ENCODE results near the gene OR2V2. TPM values are rescaled to one million over a fixed set of nuclear protein-coding genes. Genes with fewer than 3 reads are reported as not detected.

Gene OR2V2
- total RNA-seq, 2 experiments from 2014 or later = not detected

- H3K36me3 Mint-ChIP-seq (ENCODE audit: low read depth) = peaks cover 29% of the 10 kb centered on the region
- peaks cover 39% of the 10 kb centered on the region for H3K4me1 ChIP-seq (ENCODE audit: insufficient read depth, low read length)
- peaks cover 27% of the 10 kb centered on the region for H3K27me3 Mint-ChIP-seq
- H3K27ac ChIP-seq (ENCODE audit: low read depth in 1 of 2, low read length in 2 of 2) = no peak overlapping the region
- TF ChIP-seq CTCF (IDR thresholded peaks at IDR 0.05) = no peak
- H3K4me3 Mint-ChIP-seq = peak overlapping the region; percentile 95
- DNase-seq = no peak
- ATAC-seq (ENCODE audit: poor library complexity) = no peak
- H3K27me3 ChIP-seq (ENCODE audit: control insufficient read depth in 1 of 2, insufficient read depth in 2 of 2, low read length in 2 of 2) = peaks cover 0 to 9% of the 10 kb centered on the region in 2 experiments
- peaks cover 32% of the 10 kb centered on the region for H3K4me1 Mint-ChIP-seq (ENCODE audit: low read depth)
- intact Hi-C loops (cut with DNase I, micrococcal nuclease) = no loop called here
- H3K9me3 ChIP-seq (ENCODE audit: control insufficient read depth in 1 of 2, insufficient read depth in 1 of 2, low read length in 2 of 2) = no peaks in the 10 kb centered on the region
- H3K4me3 ChIP-seq (ENCODE audit: low read length) = no peak overlapping the region
- H3K36me3 ChIP-seq (ENCODE audit: insufficient read depth, low read length) = no peaks in the 10 kb centered on the region
- POLR2A ChIA-PET = interaction anchor here (1.2 to 8.3 kb wide), 2 partner anchors 13 to 19 kb away, joined by 3 to 292 read pairs; no protein-coding TSS in a partner anchor
- CTCF ChIA-PET = interaction anchor here (1.2 kb wide), 2 partner anchors 14 to 19 kb away, joined by 3 read pairs; no protein-coding TSS in a partner anchor
- no peak overlapping the region for H3K27ac Mint-ChIP-seq
- H3K9me3 Mint-ChIP-seq = peaks cover under 1% of the 10 kb centered on the region
Measured at GRCh38 chr5:181203093-181203711, 55.8 kb downstream of the OR2V2 start.

GRCh38 chr5:181203777-181204112, 56.4 kb downstream of the OR2V2 start:
- ChIA-PET CTCF (interaction anchor here (1.2 kb wide), 2 partner anchors 14 to 19 kb away, joined by 3 read pairs; no protein-coding TSS in a partner anchor), POLR2A (interaction anchor here (1.2 to 8.3 kb wide), 2 partner anchors 13 to 19 kb away, joined by 3 to 292 read pairs; no protein-coding TSS in a partner anchor)
- Mint-ChIP-seq H3K36me3 (ENCODE audit: low read depth) (peaks cover 31% of the 10 kb centered on the region), H3K27ac (peak overlapping the region; percentile 60), H3K4me1 (ENCODE audit: low read depth) (peaks cover 34% of the 10 kb centered on the region), H3K9me3 (peaks cover 3% of the 10 kb centered on the region), H3K4me3 (peak overlapping the region; percentile 95), H3K27me3 (peaks cover 29% of the 10 kb centered on the region)
- peaks cover 39% of the 10 kb centered on the region for H3K4me1 ChIP-seq (ENCODE audit: insufficient read depth, low read length)
- H3K36me3 ChIP-seq (ENCODE audit: insufficient read depth, low read length) = no peaks in the 10 kb centered on the region
- DNase-seq (peak in 1 of 14 experiments; percentile 26), ATAC-seq (ENCODE audit: poor library complexity) (peak; percentile 4)
- peak overlapping the region; percentile 53 for H3K4me3 ChIP-seq (ENCODE audit: low read length)
- H3K27ac ChIP-seq (ENCODE audit: low read depth in 1 of 2, low read length in 2 of 2) = no peak overlapping the region
- intact Hi-C loops (cut with DNase I, micrococcal nuclease) = no loop called here
- H3K9me3 ChIP-seq (ENCODE audit: control insufficient read depth in 1 of 2, insufficient read depth in 1 of 2, low read length in 2 of 2) = no peaks in the 10 kb centered on the region
- TF ChIP-seq CTCF (IDR thresholded peaks at IDR 0.05) = no peak
- H3K27me3 ChIP-seq (ENCODE audit: control insufficient read depth in 1 of 2, insufficient read depth in 2 of 2, low read length in 2 of 2) = peaks cover 0 to 9% of the 10 kb centered on the region in 2 experiments

- ATAC-seq (ENCODE audit: poor library complexity) = peak; percentile 1
Measured at GRCh38 chr5:181204113-181204825, 56.9 kb downstream of the OR2V2 start.

More at GRCh38 chr5:181204113-181204825, 56.9 kb downstream of the OR2V2 start:
- Mint-ChIP-seq H3K4me1 (ENCODE audit: low read depth) (peaks cover 34% of the 10 kb centered on the region), H3K9me3 (peaks cover 3% of the 10 kb centered on the region), H3K36me3 (ENCODE audit: low read depth) (peaks cover 31% of the 10 kb centered on the region), H3K4me3 (peak overlapping the region; percentile 95), H3K27ac (peak overlapping the region; percentile 60), H3K27me3 (peaks cover 29% of the 10 kb centered on the region)
- Histone ChIP-seq H3K9me3 (ENCODE audit: control insufficient read depth in 1 of 2, insufficient read depth in 1 of 2, low read length in 2 of 2) (no peaks in the 10 kb centered on the region), H3K27me3 (ENCODE audit: control insufficient read depth in 1 of 2, insufficient read depth in 2 of 2, low read length in 2 of 2) (peaks cover 0 to 9% of the 10 kb centered on the region in 2 experiments), H3K36me3 (ENCODE audit: insufficient read depth, low read length) (no peaks in the 10 kb centered on the region), H3K27ac (ENCODE audit: low read depth in 1 of 2, low read length in 2 of 2) (no peak overlapping the region), H3K4me1 (ENCODE audit: insufficient read depth, low read length) (peaks cover 39% of the 10 kb centered on the region), H3K4me3 (ENCODE audit: low read length) (peak overlapping the region; percentile 53)
- TF ChIP-seq CTCF (IDR thresholded peaks at IDR 0.05) = no peak
- POLR2A ChIA-PET = interaction anchor here (1.3 to 8.3 kb wide), 6 partner anchors 12 to 57 kb away, joined by 3 to 292 read pairs (median 54); partner anchors contain the start of genes RACK1, TRIM41 and TRIM52
- DNase-seq = peak in 3 of 14 experiments; percentile 26 to 55 (median 55)
- CTCF ChIA-PET = interaction anchor here (1.2 kb wide), 1 partner anchor 15 kb away, joined by 3 read pairs; no protein-coding TSS in a partner anchor
- intact Hi-C loops (cut with DNase I, micrococcal nuclease) = no loop called here
